DOHH2 (cell line): Measurements from ENCODE around the gene ACTR2.

ENCODE experiments used
- H3F3A ChIP-seq: fragments of 200-600 bp; sonication (generic), shearing (Covaris generic); 2 replicates; pipeline ENCODE4 v1.6.0; 2016; ENCODE audit warnings: antibody characterized with exemption, mild to moderate bottlenecking; ENCODE audit not compliant: control insufficient read depth, insufficient read depth
- H3K27ac ChIP-seq: fragments of 200-600 bp; sonication (generic); 2 replicates; pipeline ENCODE4 v1.5.1; 2014; ENCODE audit warnings: low read depth, mild to moderate bottlenecking, low read length, moderate library complexity
- H3K27me3 ChIP-seq: fragments of 200-600 bp; sonication (generic); 2 replicates; pipeline ENCODE4 v1.6.1; 2014; ENCODE audit warnings: mild to moderate bottlenecking, low read length, mixed read lengths; ENCODE audit not compliant: control insufficient read depth
- H3K36me3 ChIP-seq: fragments of 200-600 bp; sonication (generic); 2 replicates; pipeline ENCODE4 v1.6.1; 2014; ENCODE audit warnings: mild to moderate bottlenecking, low read length, moderate library complexity, mixed read lengths; ENCODE audit not compliant: control insufficient read depth
- H3K4me1 ChIP-seq: fragments of 200-600 bp; sonication (generic); 2 replicates; pipeline ENCODE4 v1.6.1; 2014; ENCODE audit warnings: mild to moderate bottlenecking, low read length, mixed read lengths; ENCODE audit not compliant: control insufficient read depth
- H3K4me2 ChIP-seq: fragments of 200-600 bp; sonication (generic); 2 replicates; pipeline ENCODE4 v1.6.0; 2014; ENCODE audit warnings: mild to moderate bottlenecking, low read length, moderate library complexity
- H3K4me3 ChIP-seq: fragments of 200-600 bp; sonication (generic); 2 replicates; pipeline ENCODE4 v1.5.1; 2014; ENCODE audit warnings: mild to moderate bottlenecking, low read length, mixed read lengths
- H3K79me2 ChIP-seq: fragments of 200-600 bp; sonication (generic); 2 replicates; pipeline ENCODE4 v1.6.1; 2014; ENCODE audit warnings: mild to moderate bottlenecking, low read length, mixed read lengths; ENCODE audit not compliant: control insufficient read depth
- H3K9me2 ChIP-seq: fragments of 200-600 bp; sonication (generic); replicated peaks from 2 replicates; pipeline ENCODE4 v1.6.1; 2014; ENCODE audit warnings: mild to moderate bottlenecking, low read length, mixed read lengths; ENCODE audit not compliant: control insufficient read depth
- H3K9me3 ChIP-seq: fragments of 200-600 bp; sonication (generic); 2 replicates; pipeline ENCODE4 v1.6.1; 2014; ENCODE audit warnings: antibody characterized with exemption, low read length, mixed read lengths; ENCODE audit not compliant: control insufficient read depth, insufficient read depth
- H4K20me1 ChIP-seq: fragments of 200-600 bp; sonication (generic); 2 replicates; pipeline ENCODE4 v1.6.0; 2014; ENCODE audit warnings: low read depth, mild to moderate bottlenecking, antibody characterized with exemption, low read length, moderate library complexity; ENCODE audit not compliant: control insufficient read depth, insufficient read depth
- EZH2phosphoT487 ChIP-seq: fragments of 200-600 bp; sonication (generic); IDR thresholded peaks from 2 replicates; pipeline ENCODE4 v1.6.1; 2017; ENCODE audit warnings: borderline replicate concordance, mild to moderate bottlenecking, antibody characterized with exemption, low read length, moderate library complexity, mixed read lengths
- TF ChIP-seq, protein P1 (sequence below): fragments of 200-600 bp; sonication (generic); IDR thresholded peaks from one replicate; pipeline ENCODE4 v1.5.1; 2014; ENCODE audit warnings: antibody characterized with exemption, mild to moderate bottlenecking, low read depth, low read length; ENCODE audit not compliant: poor library complexity, severe bottlenecking

Gene ACTR2

DNA sequence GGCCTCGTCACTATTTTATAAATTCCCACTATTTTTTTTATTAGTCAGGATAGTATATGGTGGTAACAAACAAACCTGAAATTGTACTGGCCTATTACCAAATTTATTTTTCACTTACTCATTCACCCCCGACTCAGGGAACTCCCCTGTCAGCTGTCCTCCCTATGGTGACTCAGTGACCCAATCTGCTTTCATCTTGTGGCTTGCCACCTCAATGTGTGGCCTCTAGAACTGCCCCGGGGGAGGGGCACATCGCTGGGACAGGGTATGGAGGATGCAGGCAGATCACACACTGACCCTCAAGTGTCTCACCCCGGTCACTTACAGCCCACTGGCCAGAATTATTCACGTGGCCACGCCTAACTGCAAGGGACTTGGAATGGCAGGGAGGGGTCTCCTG, 71.6 kb downstream of the ACTR2 start:
- Histone ChIP-seq H3F3A (no peaks in the 10 kb centered on the region), H3K4me2 (no peak overlapping the region), H3K9me3 (no peaks in the 10 kb centered on the region), H3K36me3 (no peaks in the 10 kb centered on the region), H4K20me1 (no peaks in the 10 kb centered on the region), H3K27me3 (peaks cover 4% of the 10 kb centered on the region), H3K4me1 (peaks cover 40% of the 10 kb centered on the region), H3K79me2 (no peaks in the 10 kb centered on the region), H3K27ac (no peak overlapping the region), H3K4me3 (no peak overlapping the region), H3K9me2 (no peaks in the 10 kb centered on the region)
- TF ChIP-seq, protein P1, sequence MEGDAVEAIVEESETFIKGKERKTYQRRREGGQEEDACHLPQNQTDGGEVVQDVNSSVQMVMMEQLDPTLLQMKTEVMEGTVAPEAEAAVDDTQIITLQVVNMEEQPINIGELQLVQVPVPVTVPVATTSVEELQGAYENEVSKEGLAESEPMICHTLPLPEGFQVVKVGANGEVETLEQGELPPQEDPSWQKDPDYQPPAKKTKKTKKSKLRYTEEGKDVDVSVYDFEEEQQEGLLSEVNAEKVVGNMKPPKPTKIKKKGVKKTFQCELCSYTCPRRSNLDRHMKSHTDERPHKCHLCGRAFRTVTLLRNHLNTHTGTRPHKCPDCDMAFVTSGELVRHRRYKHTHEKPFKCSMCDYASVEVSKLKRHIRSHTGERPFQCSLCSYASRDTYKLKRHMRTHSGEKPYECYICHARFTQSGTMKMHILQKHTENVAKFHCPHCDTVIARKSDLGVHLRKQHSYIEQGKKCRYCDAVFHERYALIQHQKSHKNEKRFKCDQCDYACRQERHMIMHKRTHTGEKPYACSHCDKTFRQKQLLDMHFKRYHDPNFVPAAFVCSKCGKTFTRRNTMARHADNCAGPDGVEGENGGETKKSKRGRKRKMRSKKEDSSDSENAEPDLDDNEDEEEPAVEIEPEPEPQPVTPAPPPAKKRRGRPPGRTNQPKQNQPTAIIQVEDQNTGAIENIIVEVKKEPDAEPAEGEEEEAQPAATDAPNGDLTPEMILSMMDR: no peak
- no peak for TF ChIP-seq EZH2phosphoT487

DNA sequence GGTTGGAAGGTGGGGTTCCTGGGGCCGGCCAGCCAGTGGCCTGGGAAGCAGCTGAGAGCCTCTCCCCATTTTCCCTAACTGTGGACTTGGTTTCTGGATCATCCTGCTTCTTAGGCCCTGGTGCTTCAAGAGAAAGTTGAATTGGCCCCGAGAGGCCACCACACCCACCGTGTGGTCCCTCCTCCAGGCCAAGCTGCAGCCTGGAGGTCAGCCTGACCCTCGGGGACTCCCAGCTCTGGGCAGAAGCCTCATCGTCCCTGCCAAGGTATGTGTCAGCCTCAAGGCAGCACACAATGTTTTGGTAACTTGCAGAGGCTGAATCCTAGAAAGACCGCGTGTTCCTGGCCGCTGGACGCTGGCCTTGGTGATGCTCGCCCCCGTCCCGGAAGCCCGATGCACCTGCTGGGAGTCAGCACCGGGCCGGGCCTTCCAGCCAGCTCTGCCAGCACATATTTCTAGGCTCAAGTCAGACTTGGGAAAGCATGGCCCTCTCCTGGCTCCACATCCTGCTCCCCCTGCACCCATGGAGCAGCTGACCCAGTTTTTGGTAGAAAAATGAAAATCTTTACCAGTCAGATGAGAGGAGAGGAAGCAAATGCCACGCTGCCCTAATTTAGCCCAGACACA, 72.6 kb downstream of the ACTR2 start:
- no peaks in the 10 kb centered on the region for H3K79me2 ChIP-seq
- H3K4me1 ChIP-seq: peaks cover 40% of the 10 kb centered on the region
- H3K9me2 ChIP-seq: no peaks in the 10 kb centered on the region
- H3K4me2 ChIP-seq: peak overlapping the region; percentile 55
- 0 out of 2 replicates have a peak overlapping the region, but pooled peaks have one; percentile 27 for H3K4me3 ChIP-seq
- no peaks in the 10 kb centered on the region for H3K27me3 ChIP-seq
- TF ChIP-seq, protein P1: no peak
- no peak for TF ChIP-seq EZH2phosphoT487
- H3K27ac ChIP-seq: peak overlapping the region; percentile 35
- no peaks in the 10 kb centered on the region for H3F3A ChIP-seq
- H3K36me3 ChIP-seq: no peaks in the 10 kb centered on the region
- no peaks in the 10 kb centered on the region for H4K20me1 ChIP-seq
- H3K9me3 ChIP-seq: no peaks in the 10 kb centered on the region

DNA sequence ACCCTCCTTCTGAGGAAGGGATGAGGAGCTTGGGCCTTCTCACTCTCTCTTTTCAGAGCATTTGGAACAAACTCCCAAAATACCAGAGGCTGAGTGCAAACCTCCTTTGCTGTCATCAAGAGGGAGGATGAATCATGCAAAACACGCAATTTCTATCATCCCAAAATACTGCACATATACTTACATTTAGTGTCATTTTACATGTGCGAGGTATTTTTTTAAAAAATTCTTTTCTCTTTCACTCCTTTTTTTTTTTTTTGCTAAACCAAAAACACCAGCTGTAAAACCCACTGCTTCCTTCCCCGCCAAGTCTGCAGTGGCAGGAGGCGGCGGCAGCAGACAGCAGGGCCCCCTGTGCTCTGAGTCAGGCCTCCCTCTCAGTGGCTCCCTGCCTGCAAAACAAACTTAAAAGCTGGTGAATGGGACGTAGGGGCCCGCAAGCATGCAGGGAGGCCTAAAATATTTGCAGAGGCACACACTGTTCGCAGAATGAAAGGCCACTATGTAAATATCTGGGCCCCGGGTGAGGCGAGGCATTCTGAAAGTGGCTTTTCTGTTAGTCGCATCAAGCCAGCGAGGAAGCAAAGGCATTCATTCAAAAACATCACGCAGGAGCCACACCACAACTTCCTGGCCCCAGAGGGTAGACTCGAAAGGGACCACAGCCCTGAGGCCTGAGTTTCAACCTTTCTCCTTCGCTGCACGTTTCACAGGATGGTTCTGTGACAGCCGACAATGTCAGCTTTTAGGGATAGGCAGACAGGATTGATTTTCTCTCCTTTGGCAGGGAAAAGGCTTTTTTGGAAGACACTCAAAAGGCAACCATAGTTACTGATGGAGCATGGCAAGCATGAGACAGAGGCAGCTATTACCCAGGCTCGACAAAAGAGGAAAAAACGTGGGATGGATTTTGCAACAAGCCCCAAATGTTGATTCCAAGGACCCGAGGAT, 73.4 kb downstream of the ACTR2 start:
- H3K4me3 ChIP-seq: peak overlapping the region; percentile 27
- no peaks in the 10 kb centered on the region for H3K79me2 ChIP-seq
- H3K27me3 ChIP-seq: no peaks in the 10 kb centered on the region
- H3K36me3 ChIP-seq: no peaks in the 10 kb centered on the region
- peak overlapping the region; percentile 35 for H3K27ac ChIP-seq
- H3K9me3 ChIP-seq: no peaks in the 10 kb centered on the region
- H3K9me2 ChIP-seq: no peaks in the 10 kb centered on the region
- peaks cover 40% of the 10 kb centered on the region for H3K4me1 ChIP-seq
- H4K20me1 ChIP-seq: no peaks in the 10 kb centered on the region
- TF ChIP-seq EZH2phosphoT487: no peak
- TF ChIP-seq, protein P1: no peak
- H3F3A ChIP-seq: no peaks in the 10 kb centered on the region; the same call in 1 of the 2 replicates
- peak overlapping the region; percentile 55 for H3K4me2 ChIP-seq
